Neural progenitor cell (in vitro differentiated cells): ENCODE data around the gene ABHD5.

Experiments used
- EZH2 ChIP-seq: fragments of 200-600 bp; sonication (generic); IDR thresholded peaks from 2 replicates; pipeline ENCODE4 v1.6.1; 2017; ENCODE audit warnings: antibody characterized with exemption, mild to moderate bottlenecking, moderate library complexity
- EZH2phosphoT487 ChIP-seq: fragments of 200-600 bp; sonication (generic); IDR thresholded peaks from 2 replicates; pipeline ENCODE4 v1.6.1; 2017; ENCODE audit warnings: antibody characterized with exemption
- TF ChIP-seq, protein P1 (sequence below): fragments of 200-600 bp; sonication (generic); IDR thresholded peaks from 2 replicates; pipeline ENCODE4 v1.5.1; 2017; ENCODE audit warnings: antibody characterized with exemption, mild to moderate bottlenecking

- TF ChIP-seq, protein P1, sequence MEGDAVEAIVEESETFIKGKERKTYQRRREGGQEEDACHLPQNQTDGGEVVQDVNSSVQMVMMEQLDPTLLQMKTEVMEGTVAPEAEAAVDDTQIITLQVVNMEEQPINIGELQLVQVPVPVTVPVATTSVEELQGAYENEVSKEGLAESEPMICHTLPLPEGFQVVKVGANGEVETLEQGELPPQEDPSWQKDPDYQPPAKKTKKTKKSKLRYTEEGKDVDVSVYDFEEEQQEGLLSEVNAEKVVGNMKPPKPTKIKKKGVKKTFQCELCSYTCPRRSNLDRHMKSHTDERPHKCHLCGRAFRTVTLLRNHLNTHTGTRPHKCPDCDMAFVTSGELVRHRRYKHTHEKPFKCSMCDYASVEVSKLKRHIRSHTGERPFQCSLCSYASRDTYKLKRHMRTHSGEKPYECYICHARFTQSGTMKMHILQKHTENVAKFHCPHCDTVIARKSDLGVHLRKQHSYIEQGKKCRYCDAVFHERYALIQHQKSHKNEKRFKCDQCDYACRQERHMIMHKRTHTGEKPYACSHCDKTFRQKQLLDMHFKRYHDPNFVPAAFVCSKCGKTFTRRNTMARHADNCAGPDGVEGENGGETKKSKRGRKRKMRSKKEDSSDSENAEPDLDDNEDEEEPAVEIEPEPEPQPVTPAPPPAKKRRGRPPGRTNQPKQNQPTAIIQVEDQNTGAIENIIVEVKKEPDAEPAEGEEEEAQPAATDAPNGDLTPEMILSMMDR: no peak
- TF ChIP-seq EZH2 (no peak), EZH2phosphoT487 (no peak)
Observed at GRCh38 chr3:43753741-43754715, 63.3 kb downstream of the ABHD5 start.
